IMR-90 (cell line): ENCODE data around the gene MSLN. TPM values are rescaled to one million over a fixed set of nuclear protein-coding genes. Genes with fewer than 3 reads are reported as not detected.
"Not testable (repeated sequence)": the region's sequence is repeated elsewhere in the genome, so short reads cannot be mapped to it uniquely, and the experiment has no call there.

Experiments
- ATAC-seq: fragments of 200-7000 bp; cut with Tn5 transposase; 2 replicates; pipeline ENCODE4 v1.9.1; 2020; ENCODE audit warnings: low read depth, mild to moderate bottlenecking, moderate library complexity
- BruUV-seq: library from RNA; stranded (reverse); fragments of 400-500 nt; replicated peaks from 2 replicates; lab custom pipeline; 2021; lab: Mats Ljungman, UMichigan
- CTCF ChIA-PET: fragments of 300-600 bp; formaldehyde crosslinking; extraction: SDS; loops from one replicate; lab custom pipeline; 2021; ENCODE audit warnings: antibody characterized with exemption; lab: Yijun Ruan, JAX
- POLR2A ChIA-PET: fragments of 300-600 bp; sonication (Branson Sonifier 250); formaldehyde crosslinking; loops from one replicate; lab custom pipeline; 2022; ENCODE audit warnings: antibody characterized with exemption; ENCODE audit not compliant: unreplicated experiment; lab: Charles Lee
- DNase-seq: peaks from one replicate; pipeline ENCODE4 v3.0.0; 2013
- H2AFZ ChIP-seq: replicated peaks from 2 replicates; pipeline ENCODE3; 2013; ENCODE audit warnings: low read length, mild to moderate bottlenecking; ENCODE audit not compliant: poor library complexity
- H2AK5ac ChIP-seq: 2 replicates; pipeline ENCODE4 v1.6.1; 2013; ENCODE audit warnings: low read depth, low read length, inconsistent platforms
- H2AK9ac ChIP-seq: replicated peaks from 2 replicates; pipeline ENCODE3; 2013; ENCODE audit warnings: mild to moderate bottlenecking, low read depth, low read length, moderate library complexity; ENCODE audit not compliant: poor library complexity
- H2BK120ac ChIP-seq: 2 replicates; pipeline ENCODE4 v1.6.1; 2013; ENCODE audit warnings: low read depth, low read length, inconsistent platforms
- H2BK15ac ChIP-seq: 3 replicates; pipeline ENCODE4 v1.6.1; 2013; ENCODE audit warnings: low read depth, low read length, inconsistent platforms
- H2BK20ac ChIP-seq: 2 replicates; pipeline ENCODE4 v1.6.1; 2013; ENCODE audit warnings: low read depth, mild to moderate bottlenecking, inconsistent platforms, low read length, moderate library complexity
- H2BK5ac ChIP-seq: 2 replicates; pipeline ENCODE4 v1.6.1; 2013; ENCODE audit warnings: mild to moderate bottlenecking, low read depth, low read length, inconsistent platforms; ENCODE audit not compliant: poor library complexity, severe bottlenecking
- H3K14ac ChIP-seq: replicated peaks from 2 replicates; pipeline ENCODE4 v1.6.1; 2013; ENCODE audit warnings: low read depth, low read length, inconsistent platforms
- H3K18ac ChIP-seq: 2 replicates; pipeline ENCODE4 v1.6.1; 2013; ENCODE audit warnings: low read depth, low read length, control low read depth
- H3K23ac ChIP-seq: 2 replicates; pipeline ENCODE4 v1.6.1; 2013; ENCODE audit warnings: low read depth, low read length, inconsistent platforms
- H3K27ac ChIP-seq: 2 replicates; pipeline ENCODE4 v1.5.1; 2013; ENCODE audit warnings: mild to moderate bottlenecking, control low read depth, low read length; ENCODE audit not compliant: insufficient read depth
- H3K27me3 ChIP-seq: 2 replicates; pipeline ENCODE4 v1.6.1; 2013; ENCODE audit warnings: low read length; ENCODE audit not compliant: control insufficient read depth, insufficient read depth
- H3K36me3 ChIP-seq: 2 replicates; pipeline ENCODE4 v1.6.1; 2013; ENCODE audit warnings: low read length, mixed read lengths; ENCODE audit not compliant: control insufficient read depth, insufficient read depth
- H3K4ac ChIP-seq: 2 replicates; pipeline ENCODE4 v1.6.1; 2013; ENCODE audit warnings: low read depth, low read length, inconsistent platforms
- H3K4me1 ChIP-seq: 2 replicates; pipeline ENCODE4 v1.6.1; 2013; ENCODE audit warnings: low read length, mixed read lengths; ENCODE audit not compliant: control insufficient read depth, insufficient read depth
- H3K4me2 ChIP-seq: 2 replicates; pipeline ENCODE4 v1.6.1; 2013; ENCODE audit warnings: low read depth, mild to moderate bottlenecking, control low read depth, low read length, moderate library complexity
- H3K4me3 ChIP-seq: 2 replicates; pipeline ENCODE4 v1.5.1; 2013; ENCODE audit warnings: low read depth, mild to moderate bottlenecking, control low read depth, low read length, moderate library complexity; ENCODE audit not compliant: insufficient read depth
- H3K56ac ChIP-seq: 2 replicates; pipeline ENCODE4 v1.6.1; 2013; ENCODE audit warnings: low read length, inconsistent platforms; ENCODE audit not compliant: insufficient read depth; ENCODE audit errors: extremely low read depth
- H3K79me1 ChIP-seq, 2 experiments: 2 replicates each; pipeline ENCODE4 v1.6.1; 2013; ENCODE audit warnings: low read length in 2 of 2, inconsistent platforms in 1 of 2, low read depth in 1 of 2
- H3K9ac ChIP-seq: 2 replicates; pipeline ENCODE4 v1.6.1; 2013; ENCODE audit warnings: low read depth, low read length, control low read depth
- H3K9me1 ChIP-seq: 2 replicates; pipeline ENCODE4 v1.6.1; 2013; ENCODE audit warnings: low read length, inconsistent platforms; ENCODE audit not compliant: insufficient read depth
- H3K9me3 ChIP-seq: 2 replicates; pipeline ENCODE4 v1.6.1; 2013; ENCODE audit warnings: low read length; ENCODE audit not compliant: control insufficient read depth, insufficient read depth
- H4K20me1 ChIP-seq: 2 replicates; pipeline ENCODE4 v1.6.1; 2013; ENCODE audit warnings: low read length, inconsistent platforms; ENCODE audit not compliant: insufficient read depth
- H4K5ac ChIP-seq: 2 replicates; pipeline ENCODE4 v1.6.1; 2013; ENCODE audit warnings: mild to moderate bottlenecking, low read depth, low read length, control low read depth
- H4K8ac ChIP-seq, 2 experiments: 2 replicates each; pipeline ENCODE4 v1.6.1; 2013; ENCODE audit warnings: low read depth in 2 of 2, low read length in 2 of 2, control low read depth in 1 of 2, inconsistent platforms in 1 of 2
- H4K91ac ChIP-seq: 2 replicates; pipeline ENCODE4 v1.6.1; 2013; ENCODE audit warnings: low read depth, low read length, inconsistent platforms; ENCODE audit not compliant: insufficient read depth
- WGBS, 2 experiments: methylation state at CpG; one replicate each; pipeline versions ENCODE4 v1.1.5 to v1.1.7; 2013; ENCODE audit warnings: missing lambda C conversion rate in 2 of 2; ENCODE audit not compliant: insufficient read length in 1 of 2; ENCODE audit errors: extremely low coverage in 2 of 2; 5-methylcytosine and 5-hydroxymethylcytosine counted together
- dilution Hi-C: fragments of 300-500 bp; cut with HindIII; formaldehyde crosslinking; loops from one replicate; pipeline ENCODE4 v1.14.3; 2018; ENCODE audit warnings: low sequenced_read_pairs; ENCODE audit not compliant: unreplicated experiment
- in situ Hi-C: fragments of 300-500 bp; cut with MboI; formaldehyde crosslinking; loops from 3 replicates; pipeline ENCODE4 v1.14.3; 2019; ENCODE audit warnings: low sequenced_read_pairs, inconsistent platforms, mixed read lengths
- intact Hi-C: fragments of 100-400 bp; cut with micrococcal nuclease; formaldehyde crosslinking; loops from 2 replicates; pipeline ENCODE4 v1.10.0; 2022
- polyA plus RNA-seq, 3 experiments: library from polyadenylated mRNA; depleted of rRNA; stranded (reverse); fragments of >200 nt; gene quantifications; 2 replicates each; pipeline ENCODE4 v1.2.3, GENCODE V29; 2012; ENCODE audit warnings: low replicate concordance in 1 of 3
- total RNA-seq: library from RNA; depleted of rRNA; stranded (reverse); fragments of >200 nt; gene quantifications from 2 replicates; pipeline ENCODE4 v1.2.3, GENCODE V29; 2012

Gene MSLN
- total and polyA plus RNA-seq, 2 of the 4 experiments (the other 2 are of a cell fraction), result 0.14 TPM; not detected in 1

DNA sequence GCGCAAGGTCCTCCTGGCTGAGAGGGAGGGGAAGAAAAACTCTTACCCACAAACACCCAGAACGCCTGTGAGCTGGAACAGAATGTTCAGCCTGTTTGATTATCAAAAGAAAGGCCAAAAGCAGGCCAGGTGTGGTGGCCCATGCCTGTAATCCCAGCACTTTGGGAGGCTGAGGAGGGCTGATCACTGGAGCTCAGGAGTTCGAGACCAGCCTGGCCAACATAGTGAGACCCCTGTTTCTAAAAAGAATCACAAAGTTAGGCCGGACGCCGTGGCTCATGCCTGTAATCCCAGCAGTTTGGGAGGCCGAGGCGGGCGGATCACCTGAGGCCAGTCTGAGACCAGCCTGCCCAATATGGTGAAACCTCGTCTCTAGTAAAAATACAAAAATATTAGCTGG is 15.8 kb downstream of the MSLN start:
- H3K36me3 ChIP-seq, DNase-seq, H3K4me2 ChIP-seq, H3K27ac ChIP-seq, H3K79me1 ChIP-seq, ATAC-seq, H3K9me3 ChIP-seq, H2BK15ac ChIP-seq, CTCF ChIA-PET, H3K56ac ChIP-seq, H3K18ac ChIP-seq, H3K9ac ChIP-seq, H4K20me1 ChIP-seq, intact Hi-C loops, H3K4ac ChIP-seq, H2BK20ac ChIP-seq, H3K9me1 ChIP-seq, H3K23ac ChIP-seq, H3K14ac ChIP-seq, dilution Hi-C loops, BruUV-seq, H2AK9ac ChIP-seq, H2BK5ac ChIP-seq, H3K4me3 ChIP-seq, H2AFZ ChIP-seq, H3K27me3 ChIP-seq, H2BK120ac ChIP-seq, H3K4me1 ChIP-seq, H4K5ac ChIP-seq, POLR2A ChIA-PET, H4K8ac ChIP-seq, H2AK5ac ChIP-seq, in situ Hi-C loops, H4K91ac ChIP-seq: not testable (repeated sequence)
- 83% methylated on average over 6 of the region's 10 CpGs; no CpG with 5 or more reads in 1 of the 2 experiments for WGBS, 2 experiments
